NCI-H1105 treated with DMSO at 0.1 percent for 48 hours (cell line): Measurements from ENCODE around the gene ANTKMT.

ENCODE experiments used
- DNase-seq: peaks from one replicate; lab custom pipeline; 2025; lab: John Stamatoyannopoulos, UW

Gene ANTKMT

GRCh38 chr16:720990-721764 is at the start of gene ANTKMT:
Gene ANTKMT, plus strand, starts transcription at chr16:721146. Its CDS starts 129 bp downstream, at chr16:721275.
- peak; percentile 61 for DNase-seq

DNA sequence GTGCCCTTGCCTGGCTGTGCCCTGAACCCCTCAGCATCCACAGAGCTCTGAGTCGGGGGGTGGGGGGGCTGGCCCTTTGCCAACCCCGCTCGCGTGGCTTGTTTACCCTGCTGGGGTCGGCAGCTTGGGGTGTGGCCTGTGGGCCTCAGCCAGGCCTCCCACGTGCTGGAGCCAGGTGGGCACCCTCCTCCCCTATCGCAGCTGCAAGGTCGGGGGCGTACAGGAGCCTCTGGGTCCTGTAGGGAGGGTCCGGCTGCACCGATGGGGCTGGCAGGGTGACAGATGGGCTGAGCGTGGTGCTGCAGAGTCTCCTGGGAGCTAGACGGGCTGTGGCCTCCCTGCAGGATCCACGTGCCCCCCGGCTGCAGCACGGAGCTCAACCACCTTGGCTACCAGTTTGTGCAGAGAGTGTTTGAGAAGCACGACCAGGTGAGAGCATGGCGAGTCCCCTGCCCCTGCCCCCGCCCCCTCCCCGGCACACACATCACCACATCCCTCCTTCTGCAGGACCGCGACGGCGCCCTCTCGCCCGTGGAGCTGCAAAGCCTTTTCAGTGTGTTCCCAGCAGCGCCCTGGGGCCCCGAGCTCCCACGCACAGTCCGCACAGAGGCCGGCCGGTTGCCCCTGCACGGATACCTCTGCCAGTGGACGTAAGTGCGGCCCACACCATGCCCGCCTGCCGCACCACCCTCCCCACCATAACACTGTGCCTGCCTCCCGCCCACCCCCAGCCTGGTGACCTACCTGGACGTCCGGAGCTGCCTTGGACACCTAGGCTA is 49.4 kb upstream of the ANTKMT start:
- DNase-seq, result no peak

GRCh38 chr16:672371-672770 is 48.6 kb upstream of the ANTKMT start:
- DNase-seq, result no peak

DNA sequence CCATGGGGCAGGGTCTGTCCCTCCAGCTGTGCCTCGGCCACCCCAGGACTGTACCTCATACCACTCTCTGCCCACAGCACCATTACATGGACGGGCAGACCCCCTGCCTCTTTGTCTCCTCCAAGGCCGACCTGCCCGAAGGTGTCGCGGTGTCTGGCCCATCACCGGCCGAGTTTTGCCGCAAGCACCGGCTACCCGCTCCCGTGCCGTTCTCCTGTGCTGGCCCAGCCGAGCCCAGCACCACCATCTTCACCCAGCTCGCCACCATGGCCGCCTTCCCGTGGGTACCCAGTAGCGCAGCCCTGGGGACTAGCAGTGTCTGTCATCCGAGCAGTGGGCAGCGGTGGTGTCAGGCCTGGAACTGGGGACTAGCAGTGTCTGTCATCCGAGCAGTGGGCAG is 48.1 kb upstream of the ANTKMT start:
- DNase-seq, result no peak

DNA sequence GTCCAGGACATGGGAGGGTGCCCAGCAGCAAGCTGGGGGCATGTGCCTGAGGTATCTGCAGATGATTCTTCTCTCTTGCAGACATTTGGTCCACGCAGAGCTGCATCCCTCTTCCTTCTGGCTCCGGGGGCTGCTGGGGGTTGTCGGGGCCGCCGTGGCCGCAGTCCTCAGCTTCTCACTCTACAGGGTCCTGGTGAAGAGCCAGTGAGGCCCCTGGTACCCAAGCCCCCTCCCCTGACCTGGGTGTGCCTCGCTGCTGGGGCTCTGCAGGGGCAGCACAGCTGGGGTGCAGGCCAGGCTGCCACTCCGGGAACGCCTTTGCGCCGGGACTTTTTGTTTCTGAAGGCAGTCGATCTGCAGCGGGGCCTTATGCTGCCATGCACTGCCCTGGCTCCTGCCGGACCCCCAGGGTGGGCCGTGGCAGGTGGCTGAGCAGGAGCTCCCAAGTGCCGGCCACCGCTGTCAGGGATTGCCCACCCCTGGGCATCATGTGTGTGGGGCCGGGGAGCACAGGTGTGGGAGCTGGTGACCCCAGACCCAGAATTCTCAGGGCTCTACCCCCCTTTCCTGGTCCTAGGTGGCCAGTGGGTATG is 47.5 kb upstream of the ANTKMT start:
- no peak for DNase-seq

DNA sequence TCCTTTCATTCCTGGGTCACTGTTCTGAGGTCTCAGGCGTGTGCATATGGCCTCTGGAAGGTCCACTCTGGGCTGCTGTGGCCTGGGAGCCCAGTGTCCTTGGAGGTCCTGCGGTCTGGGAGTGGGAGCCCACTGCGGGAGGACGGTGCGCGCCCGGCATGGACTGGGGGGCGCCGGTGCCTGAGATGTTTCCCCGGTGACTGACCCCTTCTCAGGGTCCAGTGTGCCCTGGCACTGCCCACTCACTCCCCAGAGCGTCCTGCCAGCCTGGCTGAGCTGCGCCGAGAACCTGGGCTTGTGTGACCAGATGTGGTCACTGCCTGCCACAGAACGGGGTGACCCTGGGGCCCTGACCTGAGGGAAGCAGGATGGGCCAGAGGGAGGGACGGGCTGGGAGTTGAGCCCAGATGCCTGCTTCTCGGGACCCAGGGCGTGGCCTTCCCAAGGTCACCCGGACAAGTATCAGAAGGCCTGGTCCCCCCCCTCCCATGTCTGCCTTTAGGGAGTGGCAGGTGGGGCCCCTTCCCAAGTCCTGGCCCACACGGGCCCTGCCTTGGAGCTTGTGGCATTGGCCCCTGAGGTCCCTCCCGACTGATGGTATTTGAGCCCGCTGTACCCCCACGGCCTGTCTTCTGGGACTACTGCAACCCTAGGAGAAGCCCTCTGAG is 46.6 kb upstream of the ANTKMT start:
- DNase-seq, result no peak

GRCh38 chr16:674968-675883 is 45.7 kb upstream of the ANTKMT start, which contains the start of gene RHBDL1:
Gene RHBDL1, plus strand, starts transcription at chr16:675671. Its CDS starts 120 bp downstream, at chr16:675791.
- no peak for DNase-seq

GRCh38 chr16:675884-676564 is 44.9 kb upstream of the ANTKMT start:
- no peak for DNase-seq

GRCh38 chr16:676565-676902 is 44.4 kb upstream of the ANTKMT start:
- DNase-seq, result no peak

DNA sequence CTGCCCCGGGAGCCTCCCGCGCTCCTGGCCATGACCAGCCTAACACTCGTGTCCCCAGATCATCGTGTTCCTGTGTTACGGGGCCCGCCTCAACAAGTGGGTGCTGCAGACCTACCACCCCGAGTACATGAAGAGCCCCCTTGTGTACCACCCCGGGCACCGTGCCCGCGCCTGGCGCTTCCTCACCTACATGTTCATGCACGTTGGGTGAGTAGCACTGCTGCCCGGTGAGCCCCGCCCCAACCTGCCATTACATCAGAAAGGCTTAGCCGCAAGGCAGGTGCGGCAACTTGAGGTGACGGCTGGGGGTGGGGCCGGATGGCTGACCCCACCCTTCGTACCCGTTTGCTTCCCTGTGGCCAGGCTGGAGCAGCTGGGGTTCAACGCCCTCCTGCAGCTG is 44.0 kb upstream of the ANTKMT start:
- DNase-seq, result peak; percentile 88

- peak; percentile 81 for DNase-seq
Observed at GRCh38 chr16:677316-678190, 43.4 kb upstream of the ANTKMT start.

- DNase-seq, result no peak
Observed at GRCh38 chr16:678209-678857, 42.6 kb upstream of the ANTKMT start.

GRCh38 chr16:678858-679813 is 41.8 kb upstream of the ANTKMT start:
- no peak for DNase-seq

GRCh38 chr16:679814-680624 is 40.9 kb upstream of the ANTKMT start, which contains the start of gene STUB1:
Gene STUB1, plus strand, starts transcription at chr16:680410. Its CDS starts 116 bp downstream, at chr16:680526.
- DNase-seq, result peak; percentile 26

GRCh38 chr16:680625-680945 is 40.4 kb upstream of the ANTKMT start:
- no peak for DNase-seq

DNA sequence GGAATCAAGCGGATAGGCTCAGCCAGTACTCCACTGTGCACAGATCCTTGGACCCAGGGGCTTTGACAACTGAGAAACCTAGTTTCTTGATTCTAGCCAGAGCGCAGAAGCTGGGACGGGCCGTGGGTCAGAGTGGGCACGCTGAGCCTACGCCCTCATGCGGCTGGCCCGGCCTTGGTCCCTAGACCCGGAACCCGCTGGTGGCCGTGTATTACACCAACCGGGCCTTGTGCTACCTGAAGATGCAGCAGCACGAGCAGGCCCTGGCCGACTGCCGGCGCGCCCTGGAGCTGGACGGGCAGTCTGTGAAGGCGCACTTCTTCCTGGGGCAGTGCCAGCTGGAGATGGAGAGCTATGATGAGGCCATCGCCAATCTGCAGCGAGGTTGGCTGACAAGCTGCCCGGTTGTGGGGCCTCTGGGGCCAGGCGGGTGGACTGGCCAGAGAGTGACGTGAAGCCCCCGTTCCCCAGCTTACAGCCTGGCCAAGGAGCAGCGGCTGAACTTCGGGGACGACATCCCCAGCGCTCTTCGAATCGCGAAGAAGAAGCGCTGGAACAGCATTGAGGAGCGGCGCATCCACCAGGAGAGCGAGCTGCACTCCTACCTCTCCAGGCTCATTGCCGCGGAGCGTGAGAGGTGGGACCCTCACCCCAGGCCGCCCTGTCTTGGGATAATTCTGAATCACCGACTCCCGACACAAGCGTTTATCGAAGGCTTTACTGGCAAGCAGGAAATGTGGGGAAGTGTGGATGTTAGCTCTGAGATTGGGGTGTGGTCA is 39.8 kb upstream of the ANTKMT start:
- DNase-seq, result no peak
